SJSA1 (cell line): ENCODE results near the gene IL24. TPM values are rescaled to one million over a fixed set of nuclear protein-coding genes. Genes with fewer than 3 reads are reported as not detected.
A peak's percentile ranks its signal among the peaks of the same experiment; 100 is the strongest.

Experiments
- DNase-seq, 2 experiments: peaks; one replicate each; pipeline ENCODE4 v3.0.0-alpha.2; 2015 to 2020; ENCODE audit warnings: low spot score in 2 of 2, low read depth in 1 of 2
- H3K27ac ChIP-seq: fragments of 250-450 bp; sonication (Bioruptor Pico); 2 replicates; pipeline ENCODE4 v1.5.1; 2020; ENCODE audit warnings: mild to moderate bottlenecking, moderate library complexity
- H3K27me3 ChIP-seq: fragments of 250-450 bp; sonication (Bioruptor Pico); replicated peaks from 2 replicates; pipeline ENCODE4 v1.5.1; 2020; ENCODE audit warnings: mild to moderate bottlenecking, moderate library complexity
- H3K36me3 ChIP-seq: fragments of 250-450 bp; sonication (Bioruptor Pico); 2 replicates; pipeline ENCODE4 v1.5.1; 2020; ENCODE audit warnings: mild to moderate bottlenecking
- H3K4me1 ChIP-seq: fragments of 250-450 bp; sonication (Bioruptor Pico); replicated peaks from 2 replicates; pipeline ENCODE4 v1.6.1; 2021; ENCODE audit warnings: mild to moderate bottlenecking
- H3K4me3 ChIP-seq: fragments of 250-450 bp; sonication (Bioruptor Pico); 2 replicates; pipeline ENCODE4 v1.5.1; 2020; ENCODE audit warnings: mild to moderate bottlenecking
- H3K9me3 ChIP-seq: fragments of 250-450 bp; sonication (Bioruptor Pico); replicated peaks from 2 replicates; pipeline ENCODE4 v1.5.1; 2020; ENCODE audit warnings: mild to moderate bottlenecking
- total RNA-seq: library from RNA; depleted of rRNA; stranded (reverse); fragments of >200 nt; shearing (Covaris generic); gene quantifications from 2 replicates; pipeline ENCODE4 v1.2.3, GENCODE V29; 2014

The IL24 gene
- total RNA-seq, 1 experiment from 2014 or later, result 1.5 TPM

GRCh38 chr1:206931709-206932108 is 34.5 kb downstream of the IL24 start:
- no peak for DNase-seq
- Histone ChIP-seq H3K9me3 (no peaks in the 10 kb centered on the region), H3K27me3 (no peaks in the 10 kb centered on the region), H3K27ac (no peak overlapping the region), H3K4me1 (no peaks in the 10 kb centered on the region), H3K4me3 (no peak overlapping the region), H3K36me3 (no peaks in the 10 kb centered on the region)

- H3K4me1 ChIP-seq, result no peaks in the 10 kb centered on the region
- no peak overlapping the region for H3K27ac ChIP-seq
- H3K36me3 ChIP-seq, result no peaks in the 10 kb centered on the region
- DNase-seq, result no peak
- no peaks in the 10 kb centered on the region for H3K27me3 ChIP-seq
- H3K4me3 ChIP-seq, result no peak overlapping the region
- no peaks in the 10 kb centered on the region for H3K9me3 ChIP-seq
These were observed 34.9 kb downstream of the IL24 start for GRCh38 chr1:206932177-206932576.

GRCh38 chr1:206933333-206933945 is 36.2 kb downstream of the IL24 start:
- no peaks in the 10 kb centered on the region for H3K27me3 ChIP-seq
- peak; percentile 17 to 59 for DNase-seq
- no peaks in the 10 kb centered on the region for H3K9me3 ChIP-seq
- no peak overlapping the region for H3K4me3 ChIP-seq
- H3K4me1 ChIP-seq, result no peaks in the 10 kb centered on the region
- H3K36me3 ChIP-seq, result no peaks in the 10 kb centered on the region
- H3K27ac ChIP-seq, result no peak overlapping the region

GRCh38 chr1:206935491-206936067 is 38.3 kb downstream of the IL24 start:
- no peaks in the 10 kb centered on the region for H3K36me3 ChIP-seq
- no peak overlapping the region for H3K27ac ChIP-seq
- H3K4me1 ChIP-seq, result no peaks in the 10 kb centered on the region
- H3K27me3 ChIP-seq, result no peaks in the 10 kb centered on the region
- H3K9me3 ChIP-seq, result no peaks in the 10 kb centered on the region
- peak; percentile 21 to 61 for DNase-seq
- no peak overlapping the region for H3K4me3 ChIP-seq

- H3K9me3 ChIP-seq, result no peaks in the 10 kb centered on the region
- no peaks in the 10 kb centered on the region for H3K4me1 ChIP-seq
- H3K36me3 ChIP-seq, result no peaks in the 10 kb centered on the region
These were observed 40.2 kb downstream of the IL24 start for GRCh38 chr1:206937425-206937824.

GRCh38 chr1:206939131-206939530 is 41.9 kb downstream of the IL24 start:
- no peaks in the 10 kb centered on the region for H3K9me3 ChIP-seq
- no peak for DNase-seq
- no peaks in the 10 kb centered on the region for H3K36me3 ChIP-seq
- no peaks in the 10 kb centered on the region for H3K4me1 ChIP-seq
- no peak overlapping the region for H3K4me3 ChIP-seq
- no peaks in the 10 kb centered on the region for H3K27me3 ChIP-seq
- no peak overlapping the region for H3K27ac ChIP-seq

More at GRCh38 chr1:206937425-206937824, 40.2 kb downstream of the IL24 start:
- DNase-seq, result no peak
- H3K4me3 ChIP-seq, result no peak overlapping the region
- no peak overlapping the region for H3K27ac ChIP-seq
- H3K27me3 ChIP-seq, result no peaks in the 10 kb centered on the region

- Histone ChIP-seq H3K4me3 (no peak overlapping the region), H3K9me3 (no peaks in the 10 kb centered on the region), H3K36me3 (no peaks in the 10 kb centered on the region), H3K27me3 (no peaks in the 10 kb centered on the region), H3K4me1 (no peaks in the 10 kb centered on the region), H3K27ac (no peak overlapping the region)
- DNase-seq, result no peak
These were observed 42.8 kb downstream of the IL24 start for GRCh38 chr1:206939841-206940587.

- DNase-seq, result no peak
- H3K4me3 ChIP-seq, result no peak overlapping the region
- H3K4me1 ChIP-seq, result no peaks in the 10 kb centered on the region
- H3K9me3 ChIP-seq, result no peaks in the 10 kb centered on the region
- H3K27me3 ChIP-seq, result no peaks in the 10 kb centered on the region
- no peak overlapping the region for H3K27ac ChIP-seq
- no peaks in the 10 kb centered on the region for H3K36me3 ChIP-seq
These were observed 43.3 kb downstream of the IL24 start for GRCh38 chr1:206940588-206940936.

- H3K27ac ChIP-seq, result no peak overlapping the region
- H3K9me3 ChIP-seq, result no peaks in the 10 kb centered on the region
- H3K36me3 ChIP-seq, result no peaks in the 10 kb centered on the region
- DNase-seq, result no peak
- H3K27me3 ChIP-seq, result no peaks in the 10 kb centered on the region
- no peaks in the 10 kb centered on the region for H3K4me1 ChIP-seq
- H3K4me3 ChIP-seq, result no peak overlapping the region
These were observed 44.6 kb downstream of the IL24 start for GRCh38 chr1:206941766-206942418.

GRCh38 chr1:206944703-206945102 is 47.5 kb downstream of the IL24 start:
- H3K27me3 ChIP-seq, result no peaks in the 10 kb centered on the region
- DNase-seq, result no peak
- no peaks in the 10 kb centered on the region for H3K36me3 ChIP-seq
- no peak overlapping the region for H3K4me3 ChIP-seq
- H3K27ac ChIP-seq, result no peak overlapping the region
- H3K9me3 ChIP-seq, result no peaks in the 10 kb centered on the region
- H3K4me1 ChIP-seq, result no peaks in the 10 kb centered on the region

- H3K9me3 ChIP-seq, result no peaks in the 10 kb centered on the region
- no peaks in the 10 kb centered on the region for H3K27me3 ChIP-seq
- H3K4me1 ChIP-seq, result no peaks in the 10 kb centered on the region
These were observed 48.5 kb downstream of the IL24 start for GRCh38 chr1:206945779-206946178.

GRCh38 chr1:206946261-206946660 is 49.0 kb downstream of the IL24 start, which contains the start of gene PIGR:
Gene PIGR, minus strand, starts transcription at chr1:206946466. Its CDS starts 5,935 bp downstream, at chr1:206940531.
- no peaks in the 10 kb centered on the region for H3K27me3 ChIP-seq
- H3K4me3 ChIP-seq, result no peak within 1 kb of the TSS
- peak in 1 of 2 experiments; percentile 32 for DNase-seq
- no peaks in the 10 kb centered on the region for H3K9me3 ChIP-seq
- H3K4me1 ChIP-seq, result no peaks in the 10 kb centered on the region
- H3K36me3 ChIP-seq, result no peaks in the 10 kb centered on the region
- H3K27ac ChIP-seq, result no peak within 1 kb of the TSS

More at GRCh38 chr1:206945779-206946178, 48.5 kb downstream of the IL24 start:
- Histone ChIP-seq H3K27ac (no peak overlapping the region), H3K36me3 (no peaks in the 10 kb centered on the region), H3K4me3 (no peak overlapping the region)
- DNase-seq, result no peak

GRCh38 chr1:206947255-206947654 is 50.0 kb downstream of the IL24 start:
- Histone ChIP-seq H3K36me3 (no peaks in the 10 kb centered on the region), H3K4me3 (no peak overlapping the region), H3K4me1 (0 out of 2 replicates have a peak, but pooled peaks cover 1% of the 10 kb centered on the region), H3K27me3 (no peaks in the 10 kb centered on the region), H3K9me3 (no peaks in the 10 kb centered on the region), H3K27ac (no peak overlapping the region)
- DNase-seq, result peak in 1 of 2 experiments; percentile 31

GRCh38 chr1:206949208-206949607 is 52.0 kb downstream of the IL24 start:
- Histone ChIP-seq H3K36me3 (no peaks in the 10 kb centered on the region), H3K4me3 (no peak overlapping the region), H3K9me3 (no peaks in the 10 kb centered on the region), H3K27me3 (no peaks in the 10 kb centered on the region), H3K4me1 (0 out of 2 replicates have a peak, but pooled peaks cover 4% of the 10 kb centered on the region), H3K27ac (no peak overlapping the region)
- DNase-seq, result no peak
